GM13977 (cell line): Measurements from ENCODE around the gene PPM1B.
"Not testable (repeated sequence)": the region's sequence is repeated elsewhere in the genome, so short reads cannot be mapped to it uniquely, and the experiment has no call there.

ENCODE experiments used
- DNase-seq: peaks from one replicate; pipeline ENCODE4 v3.0.0; 2012; ENCODE audit warnings: low spot score
- CTCF ChIP-seq: IDR thresholded peaks from 2 replicates; pipeline ENCODE4 v1.5.1; 2012; ENCODE audit warnings: mild to moderate bottlenecking, control low read depth; ENCODE audit not compliant: insufficient read depth; ENCODE audit errors: extremely low read depth, missing control alignments
- in situ Hi-C: fragments of 300-500 bp; cut with MboI; formaldehyde crosslinking; loops from one replicate; pipeline ENCODE4 v1.12.0; 2022; ENCODE audit warnings: low sequenced_read_pairs, low pct_unique_long_range_greater_than_20kb, mixed read lengths, inconsistent platforms; ENCODE audit not compliant: unreplicated experiment

PPM1B gene

GRCh38 chr2:44130441-44130840, 38.2 kb upstream of the PPM1B start:
- no peak for TF ChIP-seq CTCF
- DNase-seq: no peak
- in situ Hi-C loops: no loop called here

GRCh38 chr2:44131177-44131576, 37.5 kb upstream of the PPM1B start:
- in situ Hi-C loops: no loop called here
- no peak for TF ChIP-seq CTCF
- DNase-seq: no peak

- DNase-seq, in situ Hi-C loops: not testable (repeated sequence)
Measured at GRCh38 chr2:44133602-44134001, 35.1 kb upstream of the PPM1B start.

- DNase-seq: no peak
- in situ Hi-C loops: no loop called here
- no peak for TF ChIP-seq CTCF
Measured at GRCh38 chr2:44134848-44135247, 33.8 kb upstream of the PPM1B start.

- TF ChIP-seq CTCF: no peak
- in situ Hi-C loops: no loop called here
- DNase-seq: no peak
Measured at GRCh38 chr2:44135296-44135695, 33.4 kb upstream of the PPM1B start.

- TF ChIP-seq CTCF: no peak
- no peak for DNase-seq
- in situ Hi-C loops: no loop called here
Measured at GRCh38 chr2:44135771-44136170, 32.9 kb upstream of the PPM1B start.

GRCh38 chr2:44136252-44136651, 32.4 kb upstream of the PPM1B start:
- no peak for TF ChIP-seq CTCF
- DNase-seq: no peak
- in situ Hi-C loops: no loop called here
